Endothelial cell of umbilical vein (primary cell): Measurements from ENCODE around the gene ANKRD27. TPM values are rescaled to one million over a fixed set of nuclear protein-coding genes. Genes with fewer than 3 reads are reported as not detected.
"Not testable (repeated sequence)": the region's sequence is repeated elsewhere in the genome, so short reads cannot be mapped to it uniquely, and the experiment has no call there.

Source experiments
- BruUV-seq: library from RNA; stranded (reverse); fragments of 400-500 nt; replicated peaks from 2 replicates; lab custom pipeline; 2021; lab: Mats Ljungman, UMichigan
- CTCF ChIA-PET: fragments of 300-600, 350-600 bp; sonication (Branson Sonifier 250); formaldehyde crosslinking; loops from one replicate; lab custom pipeline; 2021; ENCODE audit warnings: antibody characterized with exemption, inconsistent platforms; lab: Charles Lee
- POLR2A ChIA-PET: fragments of 300-600, 350-600 bp; sonication (Branson Sonifier 250); formaldehyde crosslinking; loops from one replicate; lab custom pipeline; 2021; ENCODE audit warnings: antibody characterized with exemption, inconsistent platforms; lab: Charles Lee
- DNase-seq: peaks from one replicate; pipeline ENCODE4 v3.0.0-alpha.2; 2011; ENCODE audit warnings: low read depth, low spot score
- FAIRE-seq: peaks from 2 replicates; lab custom pipeline; 2011; peaks lifted over from hg19 to GRCh38; lab: Jason Lieb, UNC
- H2AFZ ChIP-seq: 2 replicates; pipeline ENCODE4 v1.6.0; 2012; ENCODE audit warnings: low read depth, low read length, control low read depth, inconsistent platforms
- H3K27ac ChIP-seq: 2 replicates; pipeline ENCODE4 v1.5.1; 2011; ENCODE audit warnings: low read depth, mild to moderate bottlenecking, control low read depth, low read length, moderate library complexity; ENCODE audit not compliant: insufficient read depth
- H3K27me3 ChIP-seq, 2 experiments: 2 replicates each; pipeline versions ENCODE4 v1.6.0 to v1.6.1; 2011; ENCODE audit warnings: low read length in 2 of 2, mixed read lengths in 1 of 2; ENCODE audit not compliant: control insufficient read depth in 2 of 2, insufficient read depth in 2 of 2
- H3K36me3 ChIP-seq, 2 experiments: 2 replicates in 1 of 2; 3 replicates in 1 of 2; pipeline ENCODE4 v1.5.1; 2011; ENCODE audit warnings: low read length in 2 of 2, mild to moderate bottlenecking in 1 of 2, moderate library complexity in 1 of 2; ENCODE audit not compliant: control insufficient read depth in 2 of 2, insufficient read depth in 2 of 2; ENCODE audit errors: extremely low read depth in 1 of 2
- H3K4me1 ChIP-seq: 3 replicates; pipeline ENCODE4 v1.5.1; 2011; ENCODE audit warnings: mild to moderate bottlenecking, low read length; ENCODE audit not compliant: control insufficient read depth, insufficient read depth; ENCODE audit errors: extremely low read depth
- H3K4me2 ChIP-seq: 2 replicates; pipeline ENCODE4 v1.6.1; 2011; ENCODE audit warnings: low read length, control low read depth, mixed read lengths; ENCODE audit not compliant: insufficient read depth
- H3K4me3 ChIP-seq, 3 experiments: fragments of 200-600 bp in 1 of 3; sonication (generic), shearing (Covaris generic) in 1 of 3; replicated peaks in 1 of 3; 2 replicates each; pipeline ENCODE4 v1.5.1; 2011 to 2016; ENCODE audit warnings: control low read depth in 3 of 3, low read length in 3 of 3, mild to moderate bottlenecking in 2 of 3, inconsistent platforms in 1 of 3, low read depth in 1 of 3, moderate library complexity in 1 of 3; ENCODE audit not compliant: insufficient read depth in 1 of 3
- H3K79me2 ChIP-seq: 2 replicates; pipeline ENCODE4 v1.6.0; 2012; ENCODE audit warnings: low read length, inconsistent platforms; ENCODE audit not compliant: control insufficient read depth, insufficient read depth
- H3K9ac ChIP-seq: replicated peaks from 2 replicates; pipeline ENCODE3; 2011; ENCODE audit warnings: low read length, control low read depth; ENCODE audit not compliant: insufficient read depth; ENCODE audit errors: extremely low read depth
- H3K9me1 ChIP-seq: replicated peaks from 3 replicates; pipeline ENCODE4 v1.6.0; 2011; ENCODE audit warnings: mild to moderate bottlenecking, low read length; ENCODE audit not compliant: control insufficient read depth, insufficient read depth; ENCODE audit errors: extremely low read depth
- H3K9me3 ChIP-seq: replicated peaks from 2 replicates; pipeline ENCODE4 v1.5.1; 2012; ENCODE audit warnings: low read length, inconsistent platforms; ENCODE audit not compliant: control insufficient read depth, insufficient read depth
- H4K20me1 ChIP-seq: replicated peaks from 2 replicates; pipeline ENCODE3; 2011; ENCODE audit warnings: mild to moderate bottlenecking, low read length; ENCODE audit not compliant: control insufficient read depth, insufficient read depth; ENCODE audit errors: extremely low read depth
- CTCF ChIP-seq, 2 donors: IDR thresholded peaks; 1 replicate in 1 of 2; 2 replicates in 1 of 2; pipeline ENCODE4 v1.5.1; 2011; ENCODE audit warnings: low read length in 2 of 2, mild to moderate bottlenecking in 2 of 2, moderate library complexity in 2 of 2, control low read depth in 1 of 2, inconsistent platforms in 1 of 2, low read depth in 1 of 2; ENCODE audit not compliant: insufficient read depth in 1 of 2; ENCODE audit errors: extremely low read depth in 1 of 2
- EZH2 ChIP-seq: IDR thresholded peaks from 2 replicates; pipeline ENCODE4 v1.6.1; 2012; ENCODE audit warnings: borderline replicate concordance, low read depth, mild to moderate bottlenecking, moderate library complexity, low read length, inconsistent platforms; ENCODE audit not compliant: severe bottlenecking
- FOS ChIP-seq: IDR thresholded peaks from 2 replicates; pipeline ENCODE4 v1.6.1; 2011; ENCODE audit warnings: mild to moderate bottlenecking, low read length, moderate library complexity, borderline replicate concordance; ENCODE audit not compliant: insufficient read depth
- GATA2 ChIP-seq: IDR thresholded peaks from 2 replicates; pipeline ENCODE4 v1.7.0; 2011; ENCODE audit warnings: low read depth, mild to moderate bottlenecking, moderate library complexity, mixed read lengths, low read length; ENCODE audit not compliant: insufficient read length, insufficient read depth
- JUN ChIP-seq: IDR thresholded peaks from 2 replicates; pipeline ENCODE4 v1.6.1; 2011; ENCODE audit warnings: borderline replicate concordance, low read depth; ENCODE audit not compliant: insufficient read length, insufficient read depth
- MAX ChIP-seq: IDR thresholded peaks from 2 replicates; pipeline ENCODE4 v1.6.1; 2011; ENCODE audit not compliant: insufficient read depth, insufficient read length
- MYC ChIP-seq: IDR thresholded peaks from one replicate; pipeline ENCODE4 v1.6.1; 2011; ENCODE audit warnings: mild to moderate bottlenecking, low read depth, low read length
- POLR2A ChIP-seq: IDR thresholded peaks from 2 replicates; pipeline ENCODE4 v1.6.1; 2012; ENCODE audit warnings: low read depth, mild to moderate bottlenecking, control low read depth, low read length
- POLR2AphosphoS5 ChIP-seq: IDR thresholded peaks from 2 replicates; pipeline ENCODE4 v1.6.1; 2012; ENCODE audit warnings: low read depth, mild to moderate bottlenecking, control low read depth, low read length, moderate library complexity; ENCODE audit not compliant: insufficient read depth
- dilution Hi-C: fragments of 300-500 bp; cut with MboI; formaldehyde crosslinking; loops from one replicate; pipeline ENCODE4 v1.15.0; 2019; ENCODE audit warnings: low sequenced_read_pairs; ENCODE audit not compliant: extremely low pct_ligation_motif_present
- intact Hi-C: fragments of 100-400 bp; cut with micrococcal nuclease; formaldehyde crosslinking; loops from one replicate; pipeline ENCODE4 v1.10.0; 2022
- polyA plus RNA-seq, 4 experiments: library from polyadenylated mRNA; depleted of rRNA in 3 of 4; stranded (reverse) in 3 of 4; unstranded in 1 of 4; fragments of >200 nt; gene quantifications; 2 replicates each; pipeline versions ENCODE4 v1.2.1 to v1.2.3, GENCODE V29; 2011 to 2012; ENCODE audit warnings: missing spikeins in 1 of 4
- total RNA-seq: library from RNA; stranded (reverse); gene quantifications from 2 replicates; pipeline ENCODE4 v1.2.3, GENCODE V29; 2021

The ANKRD27 gene
- total and polyA plus RNA-seq, 2 donors (not counting 3 experiments of a cell fraction or from before 2014, with no cell fraction given), result 18.3 to 37.4 TPM

- Histone ChIP-seq H4K20me1 (no peaks in the 10 kb centered on the region), H3K36me3 (no peaks in the 10 kb centered on the region), H3K9ac (no peak overlapping the region), H3K4me3 (no peak overlapping the region), H3K9me1 (no peaks in the 10 kb centered on the region), H3K27me3 (peaks cover 0 to 2% of the 10 kb centered on the region in 2 experiments), H3K27ac (no peak overlapping the region), H3K4me2 (no peak overlapping the region), H3K4me1 (no peaks in the 10 kb centered on the region), H3K79me2 (no peaks in the 10 kb centered on the region), H3K9me3 (no peaks in the 10 kb centered on the region), H2AFZ (no peak overlapping the region)
- BruUV-seq, result no TSS peak
- DNase-seq (no peak), FAIRE-seq (no peak)
- ChIA-PET POLR2A (no interaction called here), CTCF (interaction anchor here (0.8 kb wide), 1 partner anchor 1904 kb away, joined by 4 read pairs; no protein-coding TSS in a partner anchor)
- dilution Hi-C loops (no loop called here), intact Hi-C loops (loop anchor here (5.0 to 10.0 kb wide), 3 partner anchors 109 to 1906 kb away; partner anchors contain the start of gene TSHZ3)
- no peak for TF ChIP-seq FOS
- TF ChIP-seq POLR2AphosphoS5, result no peak
- no peak for TF ChIP-seq MAX
- TF ChIP-seq MYC, result no peak
- TF ChIP-seq JUN, result no peak
- TF ChIP-seq EZH2, result no peak
- TF ChIP-seq GATA2, result no peak
- no peak for TF ChIP-seq CTCF (IDR thresholded peaks at IDR 0.05; ENCODE audit: extremely low read depth in 1 of 2, insufficient read depth in 1 of 2, low read depth in 1 of 2, low read length in 2 of 2)
- no peak for TF ChIP-seq POLR2A
Measured at GRCh38 chr19:32573492-32573794, 101.5 kb downstream of the ANKRD27 start.

GRCh38 chr19:32572700-32573491 lies 102.1 kb downstream of the ANKRD27 start:
- intact Hi-C loops, result loop anchor here (5.0 to 10.0 kb wide), 3 partner anchors 108 to 1906 kb away; partner anchors contain the start of gene TSHZ3
- H3K27ac ChIP-seq, dilution Hi-C loops, POLR2A ChIA-PET, H3K4me1 ChIP-seq, H2AFZ ChIP-seq, BruUV-seq, H3K4me3 ChIP-seq, FAIRE-seq, DNase-seq, H3K9ac ChIP-seq, H3K9me3 ChIP-seq, H3K36me3 ChIP-seq, H3K27me3 ChIP-seq, H3K79me2 ChIP-seq, H3K9me1 ChIP-seq, H4K20me1 ChIP-seq, H3K4me2 ChIP-seq: not testable (repeated sequence)
- CTCF ChIA-PET, result interaction anchor here (0.7 to 4.1 kb wide), 4 partner anchors 233 to 1903 kb away, joined by 3 to 39 read pairs (median 8); no protein-coding TSS in a partner anchor
